ENCODE results near the gene GRK7.

DNA sequence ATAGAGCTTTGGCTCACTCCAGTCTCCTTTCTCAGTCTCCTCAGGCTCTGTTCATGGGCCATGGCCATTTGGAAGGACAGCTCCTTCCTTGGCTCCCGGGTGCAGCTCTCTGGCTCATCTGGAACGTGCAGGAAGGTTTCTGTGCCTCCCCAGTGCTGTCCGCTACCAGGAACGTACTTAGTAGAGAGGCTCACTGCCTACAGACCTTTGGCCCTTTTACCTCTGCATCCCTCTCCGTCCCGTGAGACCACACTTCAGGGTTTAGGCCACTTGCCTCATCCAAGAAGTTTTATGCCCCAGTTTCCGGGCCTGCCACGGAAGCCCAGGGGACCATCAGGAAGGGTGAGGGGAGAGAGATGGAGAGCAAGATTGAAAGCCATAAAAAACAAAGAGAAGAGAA, 20.9 kb downstream of the GRK7 start:
- TF ChIP-seq, protein P1, sequence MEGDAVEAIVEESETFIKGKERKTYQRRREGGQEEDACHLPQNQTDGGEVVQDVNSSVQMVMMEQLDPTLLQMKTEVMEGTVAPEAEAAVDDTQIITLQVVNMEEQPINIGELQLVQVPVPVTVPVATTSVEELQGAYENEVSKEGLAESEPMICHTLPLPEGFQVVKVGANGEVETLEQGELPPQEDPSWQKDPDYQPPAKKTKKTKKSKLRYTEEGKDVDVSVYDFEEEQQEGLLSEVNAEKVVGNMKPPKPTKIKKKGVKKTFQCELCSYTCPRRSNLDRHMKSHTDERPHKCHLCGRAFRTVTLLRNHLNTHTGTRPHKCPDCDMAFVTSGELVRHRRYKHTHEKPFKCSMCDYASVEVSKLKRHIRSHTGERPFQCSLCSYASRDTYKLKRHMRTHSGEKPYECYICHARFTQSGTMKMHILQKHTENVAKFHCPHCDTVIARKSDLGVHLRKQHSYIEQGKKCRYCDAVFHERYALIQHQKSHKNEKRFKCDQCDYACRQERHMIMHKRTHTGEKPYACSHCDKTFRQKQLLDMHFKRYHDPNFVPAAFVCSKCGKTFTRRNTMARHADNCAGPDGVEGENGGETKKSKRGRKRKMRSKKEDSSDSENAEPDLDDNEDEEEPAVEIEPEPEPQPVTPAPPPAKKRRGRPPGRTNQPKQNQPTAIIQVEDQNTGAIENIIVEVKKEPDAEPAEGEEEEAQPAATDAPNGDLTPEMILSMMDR (IDR thresholded peaks at IDR 0.05; ENCODE audit: low read depth, low read length): no peak
- TF ChIP-seq EZH2phosphoT487 (IDR thresholded peaks at IDR 0.05; ENCODE audit: low read depth): no peak
